ENCODE measurements around the gene CIB1. TPM values are rescaled to one million over a fixed set of nuclear protein-coding genes. Genes with fewer than 3 reads are reported as not detected.

The CIB1 gene
- total RNA-seq, 2 donors from 2014 or later, result 212 to 216 TPM

GRCh38 chr15:90230610-90231009 lies 3.1 kb downstream of the CIB1 start:
- TF ChIP-seq CTCF (IDR thresholded peaks at IDR 0.05), result no peak
- intact Hi-C loops (cut with DNase I), result no loop called here
- Histone ChIP-seq H3K9me3 (no peaks in the 10 kb centered on the region), H3K9ac (ENCODE audit: low read depth in 2 of 2, low read length in 2 of 2) (peak overlapping the region; percentile 32 to 97), H3K4me1 (peaks cover 15% of the 10 kb centered on the region), H3K4me3 (no peak overlapping the region), H3K36me3 (peaks cover 24% of the 10 kb centered on the region), H3K27ac (peak overlapping the region; percentile 99), H3K27me3 (no peaks in the 10 kb centered on the region)
- no peak for DNase-seq

- intact Hi-C loops (cut with DNase I), result no loop called here
- Histone ChIP-seq H3K4me1 (peaks cover 15% of the 10 kb centered on the region), H3K9me3 (no peaks in the 10 kb centered on the region), H3K36me3 (peaks cover 29% of the 10 kb centered on the region), H3K9ac (ENCODE audit: low read depth in 2 of 2, low read length in 2 of 2) (peak overlapping the region in 1 of 2 donors; percentile 97), H3K4me3 (no peak overlapping the region), H3K27me3 (no peaks in the 10 kb centered on the region), H3K27ac (peak overlapping the region; percentile 99)
- DNase-seq, result no peak
- TF ChIP-seq CTCF (IDR thresholded peaks at IDR 0.05), result no peak
Observed at GRCh38 chr15:90230071-90230494, 3.7 kb downstream of the CIB1 start.

GRCh38 chr15:90228960-90229359 lies 4.8 kb downstream of the CIB1 start:
- Histone ChIP-seq H3K4me3 (no peak overlapping the region), H3K27me3 (no peaks in the 10 kb centered on the region), H3K36me3 (peaks cover 39% of the 10 kb centered on the region), H3K27ac (no peak overlapping the region), H3K9me3 (no peaks in the 10 kb centered on the region), H3K4me1 (peaks cover 15% of the 10 kb centered on the region), H3K9ac (ENCODE audit: low read depth in 2 of 2, low read length in 2 of 2) (peak overlapping the region; percentile 15 to 34)
- intact Hi-C loops (cut with DNase I), result no loop called here
- TF ChIP-seq CTCF (IDR thresholded peaks at IDR 0.05), result no peak
- no peak for DNase-seq

- Histone ChIP-seq H3K4me1 (peaks cover 15% of the 10 kb centered on the region), H3K36me3 (peaks cover 47% of the 10 kb centered on the region), H3K4me3 (no peak overlapping the region), H3K27ac (no peak overlapping the region), H3K9me3 (no peaks in the 10 kb centered on the region), H3K9ac (ENCODE audit: low read depth in 2 of 2, low read length in 2 of 2) (no peak overlapping the region), H3K27me3 (no peaks in the 10 kb centered on the region)
- DNase-seq, result no peak
- TF ChIP-seq CTCF (IDR thresholded peaks at IDR 0.05), result no peak
- intact Hi-C loops (cut with DNase I), result no loop called here
Observed at GRCh38 chr15:90227816-90228772, 5.6 kb downstream of the CIB1 start.

- peaks cover 15% of the 10 kb centered on the region for H3K4me1 ChIP-seq
- H3K9me3 ChIP-seq, result no peaks in the 10 kb centered on the region
- no peak overlapping the region for H3K4me3 ChIP-seq
- no peak overlapping the region for H3K27ac ChIP-seq
- no peak overlapping the region for H3K9ac ChIP-seq (ENCODE audit: low read depth in 2 of 2, low read length in 2 of 2)
- intact Hi-C loops (cut with DNase I), result no loop called here
- no peak for DNase-seq
- peaks cover 47% of the 10 kb centered on the region for H3K36me3 ChIP-seq
- H3K27me3 ChIP-seq, result no peaks in the 10 kb centered on the region
- no peak for TF ChIP-seq CTCF (IDR thresholded peaks at IDR 0.05)
Observed at GRCh38 chr15:90227336-90227735, 6.4 kb downstream of the CIB1 start.
